OCI-LY7 (cell line): ENCODE data around the gene IL1RAPL2.

Source experiments
- CTCF ChIP-seq: fragments of 200-600 bp; sonication (generic); conservative IDR thresholded peaks from 2 replicates; pipeline ENCODE4 v1.5.1; 2014; ENCODE audit warnings: mild to moderate bottlenecking, antibody characterized with exemption, low read length, moderate library complexity, mixed read lengths
- EZH2phosphoT487 ChIP-seq: fragments of 200-600 bp; sonication (generic); IDR thresholded peaks from 2 replicates; pipeline ENCODE4 v1.6.1; 2018; ENCODE audit warnings: low read depth, borderline replicate concordance, mild to moderate bottlenecking, mixed run types, antibody characterized with exemption, low read length, moderate library complexity, mixed read lengths

GRCh38 chrX:105646592-105647372 lies 1080.8 kb downstream of the IL1RAPL2 start:
- TF ChIP-seq CTCF: no peak
- TF ChIP-seq EZH2phosphoT487: no peak
